ENCODE results near the gene LHFPL6. TPM values are rescaled to one million over a fixed set of nuclear protein-coding genes. Genes with fewer than 3 reads are reported as not detected.

Gene LHFPL6
- total RNA-seq, 1 experiment from 2014 or later: 2.5 TPM

- H2AFZ ChIP-seq: no peak overlapping the region
Observed at GRCh38 chr13:39631307-39631706, 28.3 kb upstream of the LHFPL6 start.

GRCh38 chr13:39623466-39623865 lies 20.5 kb upstream of the LHFPL6 start:
- POLR2A ChIA-PET (ENCODE audit: unreplicated experiment): no interaction called here
- H3K79me2 ChIP-seq (ENCODE audit: low read depth): no peaks in the 10 kb centered on the region
- BruUV-seq (replicated peaks): no TSS peak
- no peak overlapping the region for H3K4me3 ChIP-seq
- no peak overlapping the region for H3K4me2 ChIP-seq
- no peak overlapping the region for H2AFZ ChIP-seq
- intact Hi-C loops (cut with micrococcal nuclease; ENCODE audit: unreplicated experiment): no loop called here
- no peaks in the 10 kb centered on the region for H3K36me3 ChIP-seq (ENCODE audit: low read depth)
- H3K27me3 ChIP-seq (ENCODE audit: insufficient read depth, low read depth): no peaks in the 10 kb centered on the region
- no peaks in the 10 kb centered on the region for H3K4me1 ChIP-seq (replicated peaks; ENCODE audit: insufficient read depth)
- H3K9me3 ChIP-seq (ENCODE audit: insufficient read depth, low read depth): no peaks in the 10 kb centered on the region
- no peak for TF ChIP-seq CTCF (conservative IDR thresholded peaks at IDR 0.05)
- no peak for TF ChIP-seq EZH2 (IDR thresholded peaks at IDR 0.05; ENCODE audit: low read depth)
- CTCF ChIA-PET: no interaction called here
- DNase-seq: no peak
- H3K9me2 ChIP-seq (ENCODE audit: insufficient read depth): no peaks in the 10 kb centered on the region
- H3K27ac ChIP-seq: no peak overlapping the region
- H3F3A ChIP-seq (ENCODE audit: insufficient read depth, low read depth): no peaks in the 10 kb centered on the region
- no peaks in the 10 kb centered on the region for H4K20me1 ChIP-seq (ENCODE audit: insufficient read depth)

More at GRCh38 chr13:39631307-39631706, 28.3 kb upstream of the LHFPL6 start:
- intact Hi-C loops (cut with micrococcal nuclease; ENCODE audit: unreplicated experiment): no loop called here
- CTCF ChIA-PET: no interaction called here
- Histone ChIP-seq H3K9me3 (ENCODE audit: insufficient read depth, low read depth) (peaks cover 5% of the 10 kb centered on the region; the same call in 1 of the 2 replicates), H3K4me3 (no peak overlapping the region), H3K36me3 (ENCODE audit: low read depth) (no peaks in the 10 kb centered on the region), H3K27me3 (ENCODE audit: insufficient read depth, low read depth) (no peaks in the 10 kb centered on the region), H3F3A (ENCODE audit: insufficient read depth, low read depth) (no peaks in the 10 kb centered on the region), H3K4me1 (replicated peaks; ENCODE audit: insufficient read depth) (no peaks in the 10 kb centered on the region), H3K27ac (no peak overlapping the region), H3K4me2 (no peak overlapping the region), H4K20me1 (ENCODE audit: insufficient read depth) (no peaks in the 10 kb centered on the region), H3K79me2 (ENCODE audit: low read depth) (no peaks in the 10 kb centered on the region), H3K9me2 (ENCODE audit: insufficient read depth) (no peaks in the 10 kb centered on the region)
- POLR2A ChIA-PET (ENCODE audit: unreplicated experiment): no interaction called here
- no TSS peak for BruUV-seq (replicated peaks)
- TF ChIP-seq EZH2 (IDR thresholded peaks at IDR 0.05; ENCODE audit: low read depth) (no peak), CTCF (conservative IDR thresholded peaks at IDR 0.05) (no peak)
- no peak for DNase-seq

- POLR2A ChIA-PET (ENCODE audit: unreplicated experiment): no interaction called here
- Histone ChIP-seq H2AFZ (no peak overlapping the region), H3K4me3 (no peak overlapping the region), H3K36me3 (ENCODE audit: low read depth) (no peaks in the 10 kb centered on the region), H3F3A (ENCODE audit: insufficient read depth, low read depth) (no peaks in the 10 kb centered on the region), H4K20me1 (ENCODE audit: insufficient read depth) (no peaks in the 10 kb centered on the region), H3K9me2 (ENCODE audit: insufficient read depth) (no peaks in the 10 kb centered on the region), H3K4me1 (replicated peaks; ENCODE audit: insufficient read depth) (no peaks in the 10 kb centered on the region; the same call in 1 of the 2 replicates), H3K27ac (no peak overlapping the region), H3K4me2 (no peak overlapping the region), H3K79me2 (ENCODE audit: low read depth) (no peaks in the 10 kb centered on the region), H3K27me3 (ENCODE audit: insufficient read depth, low read depth) (no peaks in the 10 kb centered on the region), H3K9me3 (ENCODE audit: insufficient read depth, low read depth) (no peaks in the 10 kb centered on the region)
- intact Hi-C loops (cut with micrococcal nuclease; ENCODE audit: unreplicated experiment): loop anchor here (5.0 kb wide), 1 partner anchor 566 kb away; no protein-coding TSS in a partner anchor
- no peak for DNase-seq
- TF ChIP-seq EZH2 (IDR thresholded peaks at IDR 0.05; ENCODE audit: low read depth) (no peak), CTCF (conservative IDR thresholded peaks at IDR 0.05) (no peak)
- CTCF ChIA-PET: no interaction called here
- BruUV-seq (replicated peaks): no TSS peak
Observed at GRCh38 chr13:39618561-39618960, 15.6 kb upstream of the LHFPL6 start.

Measured in PC-9 (cell line).